Activated CD4-positive, CD25-positive, alpha-beta regulatory T cell treated with anti-CD3 and anti-CD28 coated beads, Interleukin-2, amount 50 U/mL, for 72 hours (primary cell): ENCODE data around the gene NBR1.
A peak's percentile ranks its signal among the peaks of the same experiment; 100 is the strongest.
"Not testable (repeated sequence)": the region's sequence is repeated elsewhere in the genome, so short reads cannot be mapped to it uniquely, and the experiment has no call there.

Source experiments
- DNase-seq: peaks from one replicate; pipeline ENCODE4 v3.0.0; 2021

Gene NBR1

DNA sequence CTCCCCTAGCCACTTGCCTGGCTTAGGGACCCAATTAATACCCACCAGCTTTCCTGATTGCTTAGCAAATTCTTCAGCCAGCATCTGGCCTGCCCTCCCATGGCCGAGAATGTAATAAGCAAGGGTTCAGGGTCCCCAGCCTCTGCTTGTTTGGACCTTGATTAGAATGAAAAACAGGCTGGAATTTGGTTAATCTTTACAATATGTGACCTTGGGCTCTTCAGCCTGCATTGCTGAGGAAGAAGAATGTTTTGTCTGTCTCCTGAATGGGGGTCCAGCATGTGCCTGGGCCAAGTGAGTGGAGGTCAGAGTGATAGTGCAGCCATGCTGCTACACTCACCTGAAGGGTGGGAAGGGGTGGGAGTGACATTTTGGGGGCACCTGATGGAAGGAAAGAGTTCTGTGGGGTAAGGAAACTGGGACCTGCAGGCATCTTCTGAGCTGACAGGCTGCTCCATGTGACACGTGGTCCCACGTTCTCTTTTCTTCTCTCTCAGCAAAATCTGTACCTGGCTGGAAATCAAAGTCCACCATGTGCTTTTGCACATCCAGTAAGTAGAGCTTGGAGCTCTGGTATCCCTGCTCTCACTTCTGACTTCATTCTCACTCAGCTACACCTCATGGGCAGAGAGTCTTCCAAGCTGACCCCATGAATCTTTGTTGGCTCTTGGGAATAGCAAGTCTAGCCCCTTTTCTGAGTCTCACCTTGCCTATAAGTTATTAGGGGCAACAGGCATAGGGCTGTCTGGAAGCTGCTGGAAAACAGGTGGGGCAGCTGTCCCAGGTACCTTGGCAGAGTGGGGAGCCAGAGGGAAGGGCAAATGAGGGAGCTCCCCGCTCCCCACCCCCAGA is 46.0 kb downstream of the NBR1 start:
- no peak for DNase-seq

DNA sequence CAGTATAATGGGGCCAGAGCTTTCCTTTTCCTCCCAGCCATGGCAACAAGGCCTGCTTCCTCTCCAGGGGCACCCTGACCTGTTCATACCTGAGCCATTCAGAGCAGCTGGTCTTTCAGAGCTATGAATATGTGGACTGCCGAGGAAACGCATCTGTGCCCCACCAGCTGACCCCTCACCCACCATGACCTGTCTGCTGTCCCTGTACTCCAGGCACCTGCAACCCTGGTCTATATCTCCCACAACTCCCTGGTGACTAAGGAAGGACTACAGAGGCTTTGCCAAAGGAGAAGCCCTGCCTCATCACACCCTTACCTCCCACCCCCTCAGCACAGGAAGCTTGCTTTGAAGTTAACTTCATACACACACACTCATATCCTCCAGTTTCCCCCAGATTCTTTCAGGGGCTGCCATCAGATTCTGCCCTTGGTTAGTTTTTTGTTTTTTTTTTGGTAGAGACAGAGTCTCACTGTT is 46.6 kb downstream of the NBR1 start:
- DNase-seq = no peak

GRCh38 chr17:43219001-43219400 is 48.0 kb downstream of the NBR1 start:
- DNase-seq = no peak

DNA sequence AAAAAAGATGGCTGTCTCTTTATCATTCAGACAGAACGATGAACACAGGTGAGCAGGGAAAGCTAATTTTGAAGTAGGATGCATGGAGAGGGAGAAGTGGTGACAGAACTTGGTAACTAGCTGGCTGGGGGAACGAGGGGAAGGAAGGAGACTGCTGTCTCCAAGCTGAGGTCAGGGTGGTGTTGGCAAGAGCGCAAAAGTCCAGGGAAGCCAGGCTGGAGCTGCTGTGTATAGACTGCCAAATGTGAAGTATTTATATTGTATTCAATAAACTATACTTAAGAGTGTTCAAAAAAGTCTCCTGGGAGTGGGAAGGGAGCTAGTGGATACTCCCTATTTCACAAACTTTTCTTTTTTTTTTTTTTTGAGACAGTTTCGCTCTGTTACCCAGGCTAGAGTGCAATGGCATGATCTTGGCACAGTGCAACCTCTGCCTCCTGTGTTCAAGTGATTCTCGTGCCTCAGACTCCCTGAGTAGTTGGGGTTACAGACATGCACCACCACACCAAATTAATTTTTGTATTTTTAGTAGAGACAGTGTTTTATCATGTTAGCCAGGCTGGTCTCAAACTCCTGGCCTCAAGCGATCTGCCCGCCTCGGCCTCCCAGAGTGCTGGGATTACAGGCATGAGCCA is 48.8 kb downstream of the NBR1 start:
- DNase-seq = no peak

DNA sequence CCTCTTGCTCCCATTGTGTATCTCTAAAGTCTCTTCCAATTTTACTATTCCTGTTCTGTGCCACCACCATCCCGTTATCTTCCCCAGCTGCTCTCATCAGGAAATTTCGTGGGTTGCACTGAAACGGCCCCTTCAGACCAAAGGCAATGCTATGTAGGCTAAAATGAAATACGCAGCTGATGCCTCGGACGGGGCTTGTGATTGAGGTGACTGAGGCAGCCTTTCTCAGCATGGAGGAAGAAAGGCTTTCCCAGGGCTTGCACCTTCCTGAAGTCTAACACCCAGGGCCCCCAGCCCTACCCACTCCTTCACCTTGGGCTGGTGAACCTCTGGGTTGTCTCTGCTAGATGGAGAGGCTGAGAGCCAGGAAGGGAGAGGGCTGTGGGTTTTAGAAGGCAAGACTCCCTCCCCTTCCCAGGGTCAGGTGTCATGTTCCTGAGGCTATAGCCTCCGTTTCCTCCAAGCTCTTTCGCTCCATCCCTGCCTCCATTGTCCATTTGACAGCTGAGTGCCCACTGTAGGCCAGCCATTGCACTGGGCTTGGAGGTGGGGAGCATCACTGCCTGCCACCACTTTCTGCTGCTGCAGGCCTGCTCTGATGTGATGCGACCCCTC is 49.6 kb downstream of the NBR1 start:
- DNase-seq = no peak

DNA sequence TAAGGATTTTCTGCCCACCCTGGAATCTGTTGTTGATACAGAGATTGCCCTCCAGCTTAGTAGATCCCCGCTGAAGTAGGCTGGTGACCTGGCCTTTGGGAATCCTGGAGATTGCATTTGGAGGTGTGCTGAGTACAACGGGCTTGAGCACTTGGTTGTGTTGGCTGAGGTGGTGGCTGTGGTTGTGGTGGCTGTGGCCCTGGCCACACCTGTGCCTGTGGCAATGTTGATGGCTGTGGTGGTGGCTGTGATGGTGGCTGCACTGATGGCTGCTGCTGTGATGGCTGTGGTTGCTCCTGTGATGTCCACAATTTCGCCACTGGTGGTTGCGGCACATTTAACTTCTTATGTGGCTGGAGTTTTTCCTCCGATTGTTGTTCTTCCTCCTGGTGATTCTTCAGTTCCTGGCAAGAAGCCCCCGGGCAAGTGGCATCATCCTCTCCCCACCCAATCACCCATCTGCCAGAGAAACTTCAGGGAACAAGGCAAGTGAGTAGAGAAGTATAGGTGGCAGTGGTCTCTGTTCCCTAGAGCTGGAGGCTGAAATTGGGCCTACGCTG is 53.2 kb downstream of the NBR1 start:
- no peak for DNase-seq

- no peak for DNase-seq
Measured at GRCh38 chr17:43226393-43226792, 55.4 kb downstream of the NBR1 start.

GRCh38 chr17:43228020-43228782 is 57.2 kb downstream of the NBR1 start, which contains the start of gene CCDC200:
TSS of gene CCDC200 (minus strand) at chr17:43228623. CDS start at chr17:43228554, 69 bp downstream.
- DNase-seq = not testable (repeated sequence)

GRCh38 chr17:43231205-43232020 is 60.4 kb downstream of the NBR1 start:
- DNase-seq = peak; percentile 21

DNA sequence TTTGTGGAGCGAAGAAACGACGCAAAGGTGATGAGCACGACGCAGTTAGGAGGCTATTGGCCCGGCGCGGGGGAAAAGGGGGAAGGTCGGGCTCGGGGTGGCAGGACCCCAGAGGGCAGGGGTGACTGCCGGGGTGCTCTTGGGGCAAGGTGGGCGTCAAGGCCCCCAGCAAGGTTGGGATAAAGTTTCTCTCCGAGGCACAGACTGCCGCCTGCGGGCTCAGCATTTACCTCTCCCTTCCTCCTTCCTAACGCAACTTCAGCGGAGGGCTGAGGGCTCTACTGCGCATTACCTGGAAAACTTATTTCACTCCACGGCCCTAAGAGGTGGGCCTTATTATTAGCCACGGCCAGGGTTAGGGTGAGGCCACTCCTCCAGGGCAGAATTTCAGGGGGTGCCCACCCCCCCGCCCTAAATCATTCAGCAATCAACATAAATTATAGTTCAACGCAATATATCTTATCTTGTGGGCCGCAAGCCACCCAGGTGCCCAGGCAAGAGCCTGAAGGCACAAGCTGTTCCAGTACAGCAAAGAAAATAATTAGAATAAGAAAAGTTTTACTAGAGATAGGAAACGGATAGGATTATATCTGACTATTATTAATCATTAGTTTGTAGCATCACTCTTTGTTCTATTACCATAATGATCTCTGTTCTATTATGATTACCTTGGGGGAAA is 61.1 kb downstream of the NBR1 start:
- DNase-seq = peak; percentile 69

DNA sequence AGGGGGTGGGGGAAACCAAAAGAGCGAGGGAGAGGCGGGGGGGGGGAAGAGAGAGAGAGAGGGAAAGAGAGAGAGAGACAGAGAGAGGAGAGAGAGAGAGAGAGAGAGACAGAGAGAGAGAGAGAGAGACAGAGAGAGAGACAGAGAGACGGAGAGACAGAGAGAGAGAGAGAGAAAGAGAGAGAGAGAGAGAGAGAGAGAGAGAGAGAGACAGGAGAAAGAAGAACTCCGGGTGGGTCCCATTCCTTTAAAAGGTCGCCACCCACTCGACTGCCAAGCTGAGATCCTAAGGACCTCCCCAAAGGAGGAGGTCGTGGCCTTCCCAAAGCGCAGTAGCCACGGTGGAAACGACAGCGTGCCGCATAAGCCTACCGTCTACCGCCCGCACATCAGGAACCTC is 62.2 kb downstream of the NBR1 start:
- DNase-seq = not testable (repeated sequence)

DNA sequence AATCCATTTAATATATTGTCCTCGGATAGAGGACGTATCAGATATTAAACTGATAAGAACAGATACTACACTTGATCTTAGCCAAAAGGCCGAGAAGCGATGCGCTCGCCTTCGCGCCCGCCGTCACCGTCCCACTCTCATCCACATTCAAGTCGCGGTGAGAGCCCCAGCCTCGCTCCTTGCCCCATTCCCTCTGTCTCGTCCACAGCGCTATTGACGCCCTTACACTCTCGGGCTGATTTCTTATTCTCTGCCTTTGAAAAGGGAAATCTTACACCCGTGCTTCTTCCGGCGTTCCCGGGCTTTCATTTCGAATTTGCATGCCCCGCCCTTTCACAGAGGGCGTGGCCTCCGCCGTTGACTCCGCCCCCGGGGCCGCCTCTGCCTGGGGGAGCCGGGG is 62.9 kb downstream of the NBR1 start, which contains the start of gene RNU2-1:
Gene RNU2-1, minus strand, starts transcription at position 101 of the 400 bp plus-strand sequence.
- not testable (repeated sequence) for DNase-seq

DNA sequence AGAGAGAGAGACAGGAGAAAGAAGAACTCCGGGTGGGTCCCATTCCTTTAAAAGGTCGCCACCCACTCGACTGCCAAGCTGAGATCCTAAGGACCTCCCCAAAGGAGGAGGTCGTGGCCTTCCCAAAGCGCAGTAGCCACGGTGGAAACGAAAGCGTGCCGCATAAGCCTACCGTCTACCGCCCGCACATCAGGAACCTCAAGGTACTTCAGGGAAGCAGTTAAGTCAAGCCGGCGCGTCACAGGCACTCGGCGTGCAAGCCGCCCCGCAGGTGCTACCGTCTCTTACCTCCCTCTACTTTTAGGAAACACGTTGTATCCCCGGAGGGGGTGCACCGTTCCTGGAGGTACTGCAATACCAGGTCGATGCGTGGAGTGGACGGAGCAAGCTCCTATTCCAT is 68.6 kb downstream of the NBR1 start:
- not testable (repeated sequence) for DNase-seq

- DNase-seq = not testable (repeated sequence)
Measured at GRCh38 chr17:43240596-43241352, 69.8 kb downstream of the NBR1 start.

DNA sequence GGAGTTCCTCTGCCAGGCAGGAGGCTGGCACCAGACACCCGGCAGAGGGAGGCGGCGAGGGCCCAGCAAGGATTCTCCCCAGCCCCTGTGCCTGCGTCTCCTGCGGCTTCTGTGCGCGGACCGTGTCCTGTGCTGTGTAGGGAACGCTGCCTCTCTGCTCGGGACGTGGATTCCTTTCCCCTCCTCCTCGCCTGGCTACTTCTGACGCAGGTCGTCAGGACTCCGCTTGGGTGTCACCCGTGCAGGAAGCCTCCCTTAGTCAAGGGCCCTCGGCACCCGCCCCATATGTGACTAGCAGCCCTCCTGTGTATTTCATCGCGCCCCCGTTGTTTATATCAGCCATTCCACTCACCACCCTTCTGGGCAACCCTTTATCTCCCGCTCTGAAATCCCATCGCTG is 75.4 kb downstream of the NBR1 start:
- peak; percentile 67 for DNase-seq
